D721Med (cell line): ENCODE data around the gene RASAL2.

Source experiments
- DNase-seq: peaks from one replicate; pipeline ENCODE4 v3.0.0; 2011; ENCODE audit warnings: low spot score; ENCODE audit not compliant: insufficient read length
- FAIRE-seq: peaks from 2 replicates; lab custom pipeline; 2011; peaks lifted over from hg19 to GRCh38; lab: Jason Lieb, UNC
- CTCF ChIP-seq: IDR thresholded peaks from 2 replicates; pipeline ENCODE4 v1.5.1; 2012; ENCODE audit warnings: mild to moderate bottlenecking, control low read depth; ENCODE audit not compliant: insufficient read depth; ENCODE audit errors: missing control alignments

Gene RASAL2

GRCh38 chr1:178174539-178174938 is 80.6 kb downstream of the RASAL2 start:
- FAIRE-seq (peak; percentile 21), DNase-seq (no peak)
- TF ChIP-seq CTCF: no peak

- FAIRE-seq: no peak
- no peak for TF ChIP-seq CTCF
Observed at GRCh38 chr1:178180405-178180804, 86.5 kb downstream of the RASAL2 start.

GRCh38 chr1:178183796-178184195 is 89.9 kb downstream of the RASAL2 start:
- FAIRE-seq: peak; percentile 77
- DNase-seq: no peak
- no peak for TF ChIP-seq CTCF

More at GRCh38 chr1:178180405-178180804, 86.5 kb downstream of the RASAL2 start:
- DNase-seq: no peak

GRCh38 chr1:178188306-178188705 is 94.4 kb downstream of the RASAL2 start:
- FAIRE-seq: no peak

GRCh38 chr1:178189814-178190213 is 95.9 kb downstream of the RASAL2 start:
- DNase-seq (no peak), FAIRE-seq (peak; percentile 98)
- peak; percentile 71 for TF ChIP-seq CTCF

More at GRCh38 chr1:178188306-178188705, 94.4 kb downstream of the RASAL2 start:
- no peak for TF ChIP-seq CTCF
- DNase-seq: no peak

GRCh38 chr1:178190881-178191280 is 97.0 kb downstream of the RASAL2 start:
- DNase-seq (no peak), FAIRE-seq (peak; percentile 93)
- no peak for TF ChIP-seq CTCF

- no peak for TF ChIP-seq CTCF
- FAIRE-seq: no peak
- no peak for DNase-seq
Observed at GRCh38 chr1:178192686-178193085, 98.8 kb downstream of the RASAL2 start.
